Activated CD8-positive, alpha-beta memory T cell treated with anti-CD3 and anti-CD28 coated beads for 36 hours (primary cell): ENCODE data around the gene YES1. TPM values are rescaled to one million over a fixed set of nuclear protein-coding genes. Genes with fewer than 3 reads are reported as not detected.
"Not testable (repeated sequence)": the region's sequence is repeated elsewhere in the genome, so short reads cannot be mapped to it uniquely, and the experiment has no call there.

ENCODE experiments used
- CTCF ChIA-PET: fragments of 350-600 bp; sonication (Branson Sonifier 250); formaldehyde crosslinking; loops from one replicate; lab custom pipeline; 2021; ENCODE audit warnings: antibody characterized with exemption; lab: Charles Lee
- POLR2A ChIA-PET: fragments of 350-600 bp; sonication (Branson Sonifier 250); formaldehyde crosslinking; loops from one replicate; lab custom pipeline; 2021; ENCODE audit warnings: antibody characterized with exemption; lab: Charles Lee
- total RNA-seq, 2 experiments: library from RNA; stranded (reverse); gene quantifications; one replicate each; pipeline ENCODE4 v1.2.3, GENCODE V29; 2021

YES1 gene
- total RNA-seq, 2 experiments from 2014 or later: 27.4 to 32.2 TPM

GRCh38 chr18:765764-766549 is 46.1 kb downstream of the YES1 start:
- CTCF ChIA-PET: interaction anchor here (0.6 kb wide), 1 partner anchor 8 kb away, joined by 3 read pairs; no protein-coding TSS in a partner anchor
- POLR2A ChIA-PET: no interaction called here

DNA sequence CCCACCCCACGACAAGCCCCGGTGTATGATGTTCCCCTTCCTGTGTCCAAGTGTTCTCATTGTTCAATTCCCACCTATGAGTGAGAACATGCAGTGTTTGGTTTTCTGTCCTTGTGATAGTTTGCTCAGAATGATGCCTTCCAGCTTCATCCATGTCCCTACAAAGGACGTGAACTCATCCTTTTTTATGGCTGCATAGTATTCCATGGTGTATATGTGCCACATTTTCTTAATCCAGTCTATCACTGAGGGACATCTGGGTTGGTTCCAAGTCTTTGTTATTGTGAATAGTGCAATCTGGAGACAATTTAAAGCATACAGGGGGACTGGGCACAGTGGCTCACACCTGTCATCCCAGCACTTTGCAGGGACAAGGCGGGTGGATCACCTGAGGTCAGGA is 52.2 kb downstream of the YES1 start:
- CTCF ChIA-PET, POLR2A ChIA-PET: not testable (repeated sequence)

GRCh38 chr18:755506-755905 is 56.5 kb downstream of the YES1 start:
- POLR2A ChIA-PET: interaction anchor here (0.5 kb wide), 1 partner anchor 30 kb away, joined by 4 read pairs; no protein-coding TSS in a partner anchor
- CTCF ChIA-PET: interaction anchor here (1.3 kb wide), 1 partner anchor 75 kb away, joined by 3 read pairs; no protein-coding TSS in a partner anchor

DNA sequence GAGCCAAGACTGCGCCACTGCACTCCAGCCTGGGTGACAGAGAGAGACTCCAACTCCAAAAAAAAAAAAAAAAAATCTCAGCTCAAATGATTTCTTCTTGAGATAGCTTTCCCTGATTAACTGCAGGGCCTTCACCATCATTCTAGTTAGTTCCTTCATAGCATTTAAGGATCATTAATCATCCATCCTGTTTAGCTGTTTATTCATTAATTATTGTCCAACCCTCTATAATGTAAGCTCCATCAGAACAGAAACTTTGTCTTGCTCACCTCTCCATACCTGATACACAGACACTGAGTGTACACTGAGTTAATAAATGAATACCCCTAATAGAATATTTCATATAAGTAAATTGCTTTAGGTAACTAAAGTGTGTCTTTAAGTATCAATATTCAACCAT is 57.4 kb downstream of the YES1 start:
- POLR2A ChIA-PET: interaction anchor here (0.7 kb wide), 1 partner anchor 41 kb away, joined by 5 read pairs; no protein-coding TSS in a partner anchor

GRCh38 chr18:750456-750855 is 61.6 kb downstream of the YES1 start:
- POLR2A ChIA-PET: no interaction called here

More for the DNA sequence above, 57.4 kb downstream of the YES1 start:
- CTCF ChIA-PET: interaction anchor here (1.2 to 1.3 kb wide), 2 partner anchors 76 kb away, joined by 3 read pairs; no protein-coding TSS in a partner anchor

DNA sequence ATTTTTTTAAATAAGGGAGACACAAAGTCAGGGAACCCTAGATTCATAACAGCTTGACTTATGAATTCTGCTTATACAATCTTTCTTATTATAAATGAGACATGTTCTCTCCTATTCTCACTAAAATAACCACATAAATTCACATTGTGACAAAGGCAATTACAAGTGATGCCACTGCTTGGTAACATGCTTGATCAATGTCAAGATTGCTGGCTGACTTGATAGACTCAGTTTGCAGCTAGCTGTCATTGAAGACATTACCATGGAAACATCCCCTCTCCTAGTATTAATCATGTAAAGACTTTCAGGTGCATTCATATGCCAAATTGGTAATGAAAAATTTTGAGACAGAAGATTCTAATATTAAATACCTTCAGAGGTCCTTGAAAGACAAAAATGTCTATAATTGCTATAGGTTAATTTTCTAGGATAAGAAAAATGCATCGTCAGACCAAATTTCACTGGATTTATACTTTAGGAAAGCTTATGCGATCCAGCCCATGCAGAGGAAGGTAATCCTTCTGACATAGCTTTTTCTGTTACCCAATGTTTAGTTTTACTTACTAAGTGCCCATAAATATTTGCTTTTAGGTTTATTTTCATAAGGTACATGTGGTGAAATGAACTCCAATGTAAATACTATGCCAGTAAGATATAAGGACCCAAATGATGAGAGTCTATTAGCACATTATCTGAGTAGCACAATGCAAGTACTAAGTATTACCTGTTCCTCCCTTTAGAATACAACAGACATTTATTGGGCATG is 67.0 kb downstream of the YES1 start:
- CTCF ChIA-PET: interaction anchor here (1.0 to 1.4 kb wide), 2 partner anchors 68 to 86 kb away, joined by 3 to 4 read pairs; no protein-coding TSS in a partner anchor

More at GRCh38 chr18:750456-750855, 61.6 kb downstream of the YES1 start:
- CTCF ChIA-PET: no interaction called here

GRCh38 chr18:741931-742512 is 70.0 kb downstream of the YES1 start:
- ChIA-PET CTCF (interaction anchor here (0.6 to 4.6 kb wide), 6 partner anchors 87 to 1008 kb away, joined by 3 to 31 read pairs (median 6); no protein-coding TSS in a partner anchor), POLR2A (no interaction called here)

More for the DNA sequence above, 67.0 kb downstream of the YES1 start:
- POLR2A ChIA-PET: no interaction called here

DNA sequence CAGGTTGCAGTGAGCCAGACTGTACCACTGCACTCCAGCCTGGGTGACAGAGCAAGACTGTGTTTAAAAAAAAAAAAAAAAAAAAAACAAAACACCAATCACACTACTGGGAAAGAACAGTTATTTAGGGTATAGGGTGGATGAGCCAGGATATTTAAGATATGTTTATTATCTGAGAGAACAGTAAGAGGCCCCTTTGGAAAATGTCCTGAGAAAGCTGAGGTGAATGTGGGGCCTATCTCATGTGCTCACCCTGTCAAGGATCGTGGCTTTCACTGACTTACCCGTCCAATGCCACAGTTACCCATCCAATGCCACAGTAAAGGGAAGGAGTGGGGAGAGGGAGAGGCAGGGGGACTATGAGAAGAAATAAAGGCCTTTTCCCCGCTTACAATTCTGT is 79.7 kb downstream of the YES1 start:
- POLR2A ChIA-PET: no interaction called here

GRCh38 chr18:731185-731584 is 80.9 kb downstream of the YES1 start:
- ChIA-PET POLR2A (no interaction called here), CTCF (no interaction called here)

More for the DNA sequence above, 79.7 kb downstream of the YES1 start:
- CTCF ChIA-PET: interaction anchor here (0.7 kb wide), 2 partner anchors 105 to 107 kb away, joined by 3 read pairs; no protein-coding TSS in a partner anchor

DNA sequence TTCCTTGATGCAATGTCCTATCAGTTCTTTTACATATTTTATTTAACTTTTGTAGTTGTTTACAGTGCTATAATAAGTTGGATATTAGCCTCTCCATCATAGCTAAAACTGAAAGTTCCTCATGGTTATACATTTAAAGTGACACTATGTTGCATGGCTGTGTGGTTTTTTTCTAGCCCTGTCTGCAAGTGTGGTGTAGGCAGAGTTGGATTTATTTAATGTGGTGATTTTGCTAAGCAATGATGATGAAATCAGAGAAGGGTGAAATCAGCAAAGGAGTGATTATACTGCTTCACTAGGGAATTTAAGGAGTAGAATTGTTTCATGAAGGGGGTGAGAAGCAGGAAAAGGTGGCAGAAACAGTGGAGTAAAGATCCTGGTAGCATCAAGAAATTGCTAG is 81.3 kb downstream of the YES1 start:
- POLR2A ChIA-PET: no interaction called here
- CTCF ChIA-PET: no interaction called here

- CTCF ChIA-PET: interaction anchor here (1.4 kb wide), 1 partner anchor 71 kb away, joined by 3 read pairs; no protein-coding TSS in a partner anchor
- POLR2A ChIA-PET: not testable (repeated sequence)
Measured at GRCh38 chr18:730120-730519, 81.9 kb downstream of the YES1 start.

GRCh38 chr18:725646-726045 is 86.4 kb downstream of the YES1 start:
- ChIA-PET POLR2A (no interaction called here), CTCF (no interaction called here)

- POLR2A ChIA-PET: no interaction called here
- CTCF ChIA-PET: no interaction called here
Measured at GRCh38 chr18:723541-724080, 88.4 kb downstream of the YES1 start.

GRCh38 chr18:717003-717402 is 95.0 kb downstream of the YES1 start:
- ChIA-PET POLR2A (no interaction called here), CTCF (interaction anchor here (2.3 kb wide), 1 partner anchor 73 kb away, joined by 5 read pairs; no protein-coding TSS in a partner anchor)

GRCh38 chr18:715626-716025 is 96.4 kb downstream of the YES1 start:
- ChIA-PET CTCF (interaction anchor here (0.7 to 2.3 kb wide), 4 partner anchors 71 to 117 kb away, joined by 3 to 5 read pairs (median 4); no protein-coding TSS in a partner anchor), POLR2A (interaction anchor here (0.5 kb wide), 1 partner anchor 42 kb away, joined by 5 read pairs; no protein-coding TSS in a partner anchor)

GRCh38 chr18:713135-713490 is 98.9 kb downstream of the YES1 start:
- CTCF ChIA-PET: interaction anchor here (0.8 to 1.6 kb wide), 11 partner anchors 10 to 128 kb away, joined by 3 to 7 read pairs (median 4); no protein-coding TSS in a partner anchor
- POLR2A ChIA-PET: interaction anchor here (1.0 to 1.3 kb wide), 2 partner anchors 32 to 100 kb away, joined by 4 read pairs; no protein-coding TSS in a partner anchor

- CTCF ChIA-PET: interaction anchor here (0.6 to 1.6 kb wide), 13 partner anchors 9 to 128 kb away, joined by 3 to 7 read pairs (median 3); no protein-coding TSS in a partner anchor
- POLR2A ChIA-PET: interaction anchor here (0.6 to 1.3 kb wide), 4 partner anchors 31 to 100 kb away, joined by 3 to 4 read pairs (median 4); no protein-coding TSS in a partner anchor
Measured at GRCh38 chr18:712401-713134, 99.5 kb downstream of the YES1 start, which contains the start of gene ENOSF1. ENOSF1 (minus strand) TSS chr18:712630; CDS start chr18:712587, 43 bp downstream.
